GM12878 (cell line): Measurements from ENCODE around the gene PLEKHD1. TPM values are rescaled to one million over a fixed set of nuclear protein-coding genes. Genes with fewer than 3 reads are reported as not detected.

ENCODE experiments used
- ATAC-seq: fragments of 200-7000 bp; cut with Tn5 transposase; 3 replicates; pipeline ENCODE4 v1.9.1; 2020; ENCODE audit warnings: mild to moderate bottlenecking, moderate library complexity
- BruUV-seq: library from RNA; stranded (reverse); fragments of 400-500 nt; replicated peaks from 2 replicates; lab custom pipeline; 2021; lab: Mats Ljungman, UMichigan
- CTCF ChIA-PET: fragments of 300-600 bp; sonication (Branson Sonifier 250); formaldehyde crosslinking; extraction: SDS; loops from one replicate; lab custom pipeline; 2021; ENCODE audit warnings: inconsistent platforms; lab: Yijun Ruan, JAX
- POLR2A ChIA-PET: fragments of 350-600 bp; formaldehyde crosslinking; extraction: SDS; loops from one replicate; lab custom pipeline; 2021; ENCODE audit warnings: inconsistent platforms; lab: Charles Lee
- RAD21 ChIA-PET: fragments of 300-600 bp; sonication (Branson Sonifier 250); formaldehyde crosslinking; loops from one replicate; lab custom pipeline; 2023; ENCODE audit warnings: antibody characterized with exemption; ENCODE audit not compliant: unreplicated experiment; lab: Charles Lee
- SMC1A ChIA-PET: fragments of 300-600 bp; sonication (Branson Sonifier 250); formaldehyde crosslinking; loops from one replicate; lab custom pipeline; 2023; ENCODE audit not compliant: unreplicated experiment, uncharacterized antibody; lab: Charles Lee
- DNase-seq: peaks from one replicate; pipeline ENCODE4 v3.0.0-alpha.2; 2011; ENCODE audit warnings: low read depth, low spot score
- FAIRE-seq: peaks from 3 replicates; lab custom pipeline; 2011; peaks lifted over from hg19 to GRCh38; lab: Jason Lieb, UNC
- H2AFZ ChIP-seq: 2 replicates; pipeline ENCODE4 v1.6.0; 2011; ENCODE audit warnings: low read depth, low read length, control low read depth; ENCODE audit not compliant: control insufficient read depth
- H3K27ac ChIP-seq: 2 replicates; pipeline ENCODE4 v1.5.1; 2011; ENCODE audit warnings: control low read depth; ENCODE audit not compliant: control insufficient read depth, insufficient read depth
- H3K27me3 ChIP-seq, 2 experiments: replicated peaks in 1 of 2; 2 replicates each; pipeline versions ENCODE4 v1.6.0 to v1.6.1; 2011; ENCODE audit warnings: low read length in 1 of 2; ENCODE audit not compliant: control insufficient read depth in 2 of 2, insufficient read depth in 2 of 2
- H3K36me3 ChIP-seq, 2 experiments: 2 replicates each; pipeline ENCODE4 v1.5.1; 2011; ENCODE audit warnings: low read length in 1 of 2; ENCODE audit not compliant: control insufficient read depth in 2 of 2, insufficient read depth in 2 of 2
- H3K4me1 ChIP-seq: 2 replicates; pipeline ENCODE4 v1.6.1; 2011; ENCODE audit warnings: mild to moderate bottlenecking, low read length, moderate library complexity, mixed read lengths; ENCODE audit not compliant: control insufficient read depth, insufficient read depth
- H3K4me2 ChIP-seq: 2 replicates; pipeline ENCODE4 v1.6.0; 2011; ENCODE audit warnings: control low read depth; ENCODE audit not compliant: control insufficient read depth, insufficient read depth
- H3K4me3 ChIP-seq: fragments of 200-600 bp; sonication (generic); 2 replicates; pipeline ENCODE4 v1.5.1; 2016
- H3K79me2 ChIP-seq: 2 replicates; pipeline ENCODE4 v1.6.0; 2011; ENCODE audit warnings: low read length; ENCODE audit not compliant: control insufficient read depth, insufficient read depth
- H3K9ac ChIP-seq: 2 replicates; pipeline ENCODE4 v1.8.0; 2011; ENCODE audit warnings: low read length, control low read depth, mixed read lengths; ENCODE audit not compliant: control insufficient read depth, insufficient read depth
- H3K9me3 ChIP-seq: replicated peaks from 3 replicates; pipeline ENCODE4 v1.5.1; 2011; ENCODE audit warnings: mild to moderate bottlenecking, low read length; ENCODE audit not compliant: control insufficient read depth, insufficient read depth
- H4K20me1 ChIP-seq: 2 replicates; pipeline ENCODE4 v1.6.0; 2011; ENCODE audit not compliant: control insufficient read depth, insufficient read depth
- NR2F1 ChIP-seq: fragments of 450-650 bp; conservative IDR thresholded peaks from 2 replicates; pipeline ENCODE4 v1.6.1; 2017; ENCODE audit warnings: mild to moderate bottlenecking
- ZBTB11 ChIP-seq: fragments of 450-650 bp; formaldehyde crosslinking; IDR thresholded peaks from 2 replicates; pipeline ENCODE4 v1.5.0; 2022; ENCODE audit warnings: mild to moderate bottlenecking, missing genetic modification characterization
- WGBS: methylation state at CpG from one replicate; pipeline ENCODE4 v1.1.6; 2016; ENCODE audit warnings: low lambda C conversion rate; ENCODE audit not compliant: insufficient replicate concordance, insufficient coverage; ENCODE audit errors: missing lambda C conversion rate; 5-methylcytosine and 5-hydroxymethylcytosine counted together
- in situ Hi-C: fragments of 300-500 bp; cut with MboI; formaldehyde crosslinking; loops from 9 replicates; pipeline ENCODE4 v1.14.3; 2018; ENCODE audit warnings: mixed read lengths
- intact Hi-C: fragments of 100-400 bp; cut with micrococcal nuclease; formaldehyde crosslinking; loops from one replicate; pipeline ENCODE4 v1.14.2; 2022; ENCODE audit not compliant: unreplicated experiment
- polyA plus RNA-seq, 11 experiments: library from polyadenylated mRNA; depleted of rRNA in 4 of 11; unstranded in 6 of 11; stranded (reverse) in 5 of 11; fragments of >200 nt; fragmentation: Nextera tagmentation in 4 of 11; fragmentation: Illumina TruSeq in 1 of 11; extraction: Ambion mirVana in 4 of 11; extraction: Trizol in 1 of 11; gene quantifications; 1 replicate in 1 of 11; 2 replicates in 10 of 11; pipeline versions ENCODE4 v1.2.1 to v1.2.3, GENCODE V29; 2011 to 2016; ENCODE audit warnings: inconsistent platforms in 2 of 11, missing spikeins in 2 of 11, low read depth in 1 of 11
- total RNA-seq, 4 experiments: library from RNA; depleted of rRNA in 3 of 4; stranded (reverse); fragments of >200 nt in 3 of 4; fragmentation: Illumina TruSeq in 1 of 4; extraction: Trizol in 1 of 4; gene quantifications; 2 replicates each; pipeline versions ENCODE4 v1.2.1 to v1.2.3, GENCODE V29; 2013 to 2021
- TF ChIP-seq, protein P1 (sequence below): fragments of 450-650 bp; IDR thresholded peaks from 2 replicates; pipeline ENCODE4 v1.6.1; 2016; ENCODE audit warnings: mild to moderate bottlenecking, moderate library complexity, borderline replicate concordance
- TF ChIP-seq, protein P2 (sequence below): IDR thresholded peaks from 2 replicates; pipeline ENCODE4 v1.6.1; 2011; ENCODE audit warnings: borderline replicate concordance, low read depth, mild to moderate bottlenecking, moderate library complexity, low read length; ENCODE audit not compliant: insufficient read depth, poor library complexity, severe bottlenecking

Gene PLEKHD1
- total and polyA plus RNA-seq, 10 of the 15 experiments (the other 5 are each of a cell fraction or from before 2014, with no cell fraction given): 0.01 to 0.08 (median 0.04) TPM; not detected in 6

- DNase-seq: no peak
- intact Hi-C loops (loop anchor here (10.0 kb wide), 1 partner anchor 103 kb away; the partner anchor contains the start of gene CCDC177), in situ Hi-C loops (no loop called here)
- no peak for ATAC-seq
- Histone ChIP-seq H3K4me3 (no peak overlapping the region), H3K79me2 (no peaks in the 10 kb centered on the region), H2AFZ (no peak overlapping the region), H3K9me3 (no peaks in the 10 kb centered on the region), H3K27me3 (no peaks in the 10 kb centered on the region), H3K4me1 (no peaks in the 10 kb centered on the region), H3K27ac (no peak overlapping the region), H4K20me1 (no peaks in the 10 kb centered on the region), H3K4me2 (no peak overlapping the region), H3K9ac (no peak overlapping the region), H3K36me3 (no peaks in the 10 kb centered on the region)
- CTCF ChIA-PET: interaction anchor here (1.2 to 2.6 kb wide), 4 partner anchors 8 to 228 kb away, joined by 3 to 7 read pairs (median 5); no protein-coding TSS in a partner anchor
- POLR2A ChIA-PET: no interaction called here
- TF ChIP-seq, protein P1, sequence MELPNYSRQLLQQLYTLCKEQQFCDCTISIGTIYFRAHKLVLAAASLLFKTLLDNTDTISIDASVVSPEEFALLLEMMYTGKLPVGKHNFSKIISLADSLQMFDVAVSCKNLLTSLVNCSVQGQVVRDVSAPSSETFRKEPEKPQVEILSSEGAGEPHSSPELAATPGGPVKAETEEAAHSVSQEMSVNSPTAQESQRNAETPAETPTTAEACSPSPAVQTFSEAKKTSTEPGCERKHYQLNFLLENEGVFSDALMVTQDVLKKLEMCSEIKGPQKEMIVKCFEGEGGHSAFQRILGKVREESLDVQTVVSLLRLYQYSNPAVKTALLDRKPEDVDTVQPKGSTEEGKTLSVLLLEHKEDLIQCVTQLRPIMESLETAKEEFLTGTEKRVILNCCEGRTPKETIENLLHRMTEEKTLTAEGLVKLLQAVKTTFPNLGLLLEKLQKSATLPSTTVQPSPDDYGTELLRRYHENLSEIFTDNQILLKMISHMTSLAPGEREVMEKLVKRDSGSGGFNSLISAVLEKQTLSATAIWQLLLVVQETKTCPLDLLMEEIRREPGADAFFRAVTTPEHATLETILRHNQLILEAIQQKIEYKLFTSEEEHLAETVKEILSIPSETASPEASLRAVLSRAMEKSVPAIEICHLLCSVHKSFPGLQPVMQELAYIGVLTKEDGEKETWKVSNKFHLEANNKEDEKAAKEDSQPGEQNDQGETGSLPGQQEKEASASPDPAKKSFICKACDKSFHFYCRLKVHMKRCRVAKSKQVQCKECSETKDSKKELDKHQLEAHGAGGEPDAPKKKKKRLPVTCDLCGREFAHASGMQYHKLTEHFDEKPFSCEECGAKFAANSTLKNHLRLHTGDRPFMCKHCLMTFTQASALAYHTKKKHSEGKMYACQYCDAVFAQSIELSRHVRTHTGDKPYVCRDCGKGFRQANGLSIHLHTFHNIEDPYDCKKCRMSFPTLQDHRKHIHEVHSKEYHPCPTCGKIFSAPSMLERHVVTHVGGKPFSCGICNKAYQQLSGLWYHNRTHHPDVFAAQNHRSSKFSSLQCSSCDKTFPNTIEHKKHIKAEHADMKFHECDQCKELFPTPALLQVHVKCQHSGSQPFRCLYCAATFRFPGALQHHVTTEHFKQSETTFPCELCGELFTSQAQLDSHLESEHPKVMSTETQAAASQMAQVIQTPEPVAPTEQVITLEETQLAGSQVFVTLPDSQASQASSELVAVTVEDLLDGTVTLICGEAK: no peak
- TF ChIP-seq, protein P2, sequence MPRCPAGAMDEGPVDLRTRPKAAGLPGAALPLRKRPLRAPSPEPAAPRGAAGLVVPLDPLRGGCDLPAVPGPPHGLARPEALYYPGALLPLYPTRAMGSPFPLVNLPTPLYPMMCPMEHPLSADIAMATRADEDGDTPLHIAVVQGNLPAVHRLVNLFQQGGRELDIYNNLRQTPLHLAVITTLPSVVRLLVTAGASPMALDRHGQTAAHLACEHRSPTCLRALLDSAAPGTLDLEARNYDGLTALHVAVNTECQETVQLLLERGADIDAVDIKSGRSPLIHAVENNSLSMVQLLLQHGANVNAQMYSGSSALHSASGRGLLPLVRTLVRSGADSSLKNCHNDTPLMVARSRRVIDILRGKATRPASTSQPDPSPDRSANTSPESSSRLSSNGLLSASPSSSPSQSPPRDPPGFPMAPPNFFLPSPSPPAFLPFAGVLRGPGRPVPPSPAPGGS: no peak
- TF ChIP-seq NR2F1 (no peak), ZBTB11 (CRISPR knock-in tag) (no peak)
- no peak for FAIRE-seq
- BruUV-seq: no TSS peak
- WGBS: 92% methylated on average over 3 of the region's 3 CpGs
- RAD21 ChIA-PET: no interaction called here
- SMC1A ChIA-PET: interaction anchor here (0.5 to 2.0 kb wide), 4 partner anchors 12 to 333 kb away, joined by 3 to 7 read pairs (median 3); no protein-coding TSS in a partner anchor
Observed at GRCh38 chr14:69471436-69471835, 13.1 kb upstream of the PLEKHD1 start.
